ENCODE results near the gene SLC43A3.
"Not testable (repeated sequence)": the region's sequence is repeated elsewhere in the genome, so short reads cannot be mapped to it uniquely, and the experiment has no call there.

SLC43A3 gene

DNA sequence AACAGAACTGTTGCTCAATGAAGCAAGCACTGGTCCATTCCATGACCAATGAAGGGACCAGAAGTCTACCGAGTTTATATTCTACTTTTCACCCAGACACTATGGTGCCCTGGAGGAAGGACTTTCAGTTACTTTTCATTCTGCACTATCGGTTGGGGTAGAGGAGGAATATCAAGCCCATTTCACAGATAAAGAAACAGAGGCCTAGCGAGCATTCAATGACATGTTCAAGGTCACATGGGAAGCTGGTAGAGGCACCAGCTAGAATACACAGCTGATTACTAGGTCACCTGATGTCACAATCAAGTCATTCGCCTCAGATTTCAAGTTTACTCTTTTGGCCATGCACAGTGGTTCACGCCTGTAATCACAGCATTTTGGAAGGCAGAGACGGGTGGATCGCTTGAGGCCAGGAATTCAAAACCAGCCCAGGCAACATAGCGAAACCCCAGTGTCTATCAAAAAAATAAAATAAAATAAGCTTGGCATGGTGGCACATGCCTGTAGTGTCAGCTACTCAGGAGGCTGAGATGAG is 18.9 kb downstream of the SLC43A3 start:
- no peak for DNase-seq (ENCODE audit: low read depth in 4 of 4, low spot score in 1 of 4)

DNA sequence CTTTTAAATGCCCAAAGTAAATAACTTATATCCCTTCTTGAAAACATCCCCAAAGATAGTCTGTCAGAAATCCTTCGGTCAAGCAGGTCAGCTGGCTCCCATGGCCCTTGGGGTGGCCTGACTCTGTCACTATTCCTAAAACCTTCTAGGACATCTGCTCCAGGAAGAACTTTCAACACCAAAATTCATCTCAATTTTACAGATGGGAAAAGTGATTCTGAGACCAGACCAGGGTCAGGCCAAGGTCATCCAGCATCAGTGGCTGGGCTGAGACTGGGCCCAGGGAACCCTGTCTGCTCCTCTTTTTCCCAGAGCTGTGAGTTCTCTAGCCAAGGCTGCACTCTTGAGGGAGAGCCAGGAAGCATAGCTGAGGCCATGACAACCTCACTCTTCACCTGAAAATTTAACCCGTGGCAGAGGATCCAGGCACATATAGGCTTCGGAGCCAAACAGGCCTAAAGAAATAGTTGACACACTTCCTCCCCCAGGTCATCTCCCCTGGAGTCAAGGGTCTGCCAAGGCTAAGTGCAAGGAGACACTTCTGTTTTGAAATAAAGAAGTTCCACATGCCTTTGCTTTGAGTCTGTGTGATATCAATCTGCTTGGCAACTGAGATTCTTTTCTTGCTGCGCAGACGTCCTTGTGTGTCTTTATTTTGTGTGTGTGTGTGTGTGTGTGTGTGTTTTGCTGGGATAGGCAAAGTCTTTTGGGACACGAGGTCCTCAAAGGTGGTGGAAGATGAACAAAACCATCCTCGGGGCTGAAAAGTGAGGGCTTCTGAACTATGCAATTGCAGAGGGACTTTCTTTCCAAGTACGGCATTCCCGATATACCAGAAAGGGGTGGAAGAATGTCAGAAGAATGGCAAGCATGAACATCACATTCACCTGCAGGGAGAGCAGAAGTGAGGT is 19.7 kb downstream of the SLC43A3 start:
- no peak for DNase-seq (ENCODE audit: low read depth in 4 of 4, low spot score in 1 of 4)

DNA sequence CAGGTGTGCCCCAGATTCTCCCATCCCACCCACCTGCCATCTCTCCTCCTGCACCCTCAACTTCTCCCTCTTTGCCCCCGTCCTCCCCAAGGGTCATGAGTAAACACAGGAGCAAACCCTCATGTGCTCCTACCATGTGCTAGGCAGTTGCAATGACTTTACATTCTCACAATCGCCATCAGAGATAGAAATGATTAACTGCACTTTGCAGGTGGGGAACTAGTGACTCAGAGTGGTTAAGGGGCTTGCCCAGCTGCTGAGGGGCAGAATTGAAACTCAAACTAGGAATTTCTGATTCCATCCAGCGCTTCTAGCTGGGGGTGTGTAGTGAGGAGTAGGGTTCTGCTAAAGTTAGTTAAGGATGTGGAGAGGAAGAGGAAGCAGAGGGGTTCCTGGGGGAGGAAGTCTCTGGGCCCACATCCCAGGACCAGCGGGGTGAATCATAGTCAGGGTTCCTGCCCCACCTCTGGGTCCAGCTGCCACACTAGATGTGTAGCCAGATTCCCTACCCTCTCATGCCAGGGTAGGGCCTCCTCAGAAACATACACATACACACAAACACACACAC is 20.5 kb downstream of the SLC43A3 start:
- peak in 1 of 4 experiments; percentile 43 for DNase-seq (ENCODE audit: low read depth in 4 of 4, low spot score in 1 of 4)

DNA sequence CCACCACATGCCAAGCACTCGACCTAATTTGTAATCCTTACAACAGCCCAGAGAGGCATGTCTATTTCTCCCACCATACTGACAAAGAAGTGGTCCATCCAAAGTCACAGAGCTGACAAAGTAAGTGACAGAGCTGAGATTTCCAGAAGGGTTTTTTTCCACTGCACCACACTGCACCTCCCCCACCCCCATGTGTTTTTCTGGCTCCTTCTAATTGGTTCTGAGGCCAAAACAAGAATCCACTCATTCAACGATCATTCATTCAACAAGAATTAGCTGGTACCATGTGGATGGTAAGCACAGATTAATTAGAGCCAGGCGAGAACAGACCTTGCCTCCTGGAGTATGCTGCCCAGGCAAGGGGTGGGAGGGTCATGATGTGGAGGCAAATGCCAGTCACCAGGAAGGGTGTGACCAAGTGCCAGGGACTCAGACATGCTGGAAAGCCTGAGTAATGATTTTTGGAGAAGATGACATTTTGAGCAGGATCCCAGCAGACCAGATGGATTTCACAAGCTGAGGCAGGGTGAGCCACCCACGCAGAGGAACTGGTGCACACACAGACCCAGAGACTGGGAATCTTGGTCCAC is 21.6 kb downstream of the SLC43A3 start:
- no peak for DNase-seq (ENCODE audit: low read depth in 4 of 4, low spot score in 1 of 4)

DNA sequence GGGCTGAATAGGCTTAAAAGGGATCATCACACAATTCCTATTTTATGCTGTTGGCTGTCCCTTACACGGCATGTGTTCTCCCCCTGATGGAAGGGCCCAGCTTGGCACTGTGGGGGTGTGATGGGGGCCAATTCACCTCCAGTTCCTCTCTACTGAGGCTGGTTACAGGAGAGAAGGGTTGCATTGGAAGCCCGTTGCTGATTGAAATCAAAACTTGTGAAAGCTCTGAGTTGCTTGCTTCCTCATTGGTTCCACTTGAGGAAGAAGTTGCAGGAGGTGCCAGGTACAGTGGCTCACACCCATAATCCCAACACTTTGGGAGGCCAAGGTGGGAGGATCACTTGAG is 23.1 kb downstream of the SLC43A3 start:
- DNase-seq (ENCODE audit: low read depth in 4 of 4, low spot score in 1 of 4): no peak

DNA sequence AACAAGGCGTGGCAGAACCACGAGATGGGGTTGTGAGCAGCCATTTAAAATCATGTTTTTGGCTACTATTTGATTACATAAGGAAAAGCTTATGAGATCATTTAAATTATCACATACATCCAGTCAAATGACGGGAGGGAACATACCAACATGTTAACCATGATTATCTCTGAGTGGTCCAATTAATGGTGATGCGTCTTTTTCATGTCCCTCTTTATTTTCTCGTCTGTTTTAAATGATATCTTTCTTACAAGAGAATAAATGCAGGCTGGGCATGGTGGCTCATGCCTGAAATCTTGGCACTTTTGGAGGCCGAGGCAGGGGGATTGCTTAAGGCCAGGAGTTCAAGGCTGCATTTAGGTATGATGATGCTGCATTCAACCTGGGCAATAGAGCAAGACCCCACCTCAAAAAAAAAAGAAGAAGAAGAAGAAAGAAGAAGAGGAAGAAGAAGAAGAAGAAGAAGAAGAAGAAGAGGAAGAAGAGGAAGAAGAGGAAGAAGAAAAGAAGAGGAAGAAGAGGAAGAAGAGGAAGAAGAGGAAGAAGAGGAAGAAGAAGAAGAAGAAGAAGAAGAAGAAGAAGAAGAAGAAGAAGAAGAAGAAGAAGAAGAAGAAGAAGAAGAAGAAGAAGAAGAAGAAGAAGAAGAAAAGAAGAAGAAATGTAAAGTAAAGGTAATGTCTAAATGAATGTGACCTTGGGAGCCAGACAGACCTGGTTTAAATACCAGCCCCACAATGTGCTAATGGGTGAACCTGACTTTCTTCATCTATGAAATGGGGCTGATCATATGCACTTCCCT is 23.7 kb downstream of the SLC43A3 start:
- not testable (repeated sequence) for DNase-seq (ENCODE audit: low read depth in 4 of 4, low spot score in 1 of 4)

DNA sequence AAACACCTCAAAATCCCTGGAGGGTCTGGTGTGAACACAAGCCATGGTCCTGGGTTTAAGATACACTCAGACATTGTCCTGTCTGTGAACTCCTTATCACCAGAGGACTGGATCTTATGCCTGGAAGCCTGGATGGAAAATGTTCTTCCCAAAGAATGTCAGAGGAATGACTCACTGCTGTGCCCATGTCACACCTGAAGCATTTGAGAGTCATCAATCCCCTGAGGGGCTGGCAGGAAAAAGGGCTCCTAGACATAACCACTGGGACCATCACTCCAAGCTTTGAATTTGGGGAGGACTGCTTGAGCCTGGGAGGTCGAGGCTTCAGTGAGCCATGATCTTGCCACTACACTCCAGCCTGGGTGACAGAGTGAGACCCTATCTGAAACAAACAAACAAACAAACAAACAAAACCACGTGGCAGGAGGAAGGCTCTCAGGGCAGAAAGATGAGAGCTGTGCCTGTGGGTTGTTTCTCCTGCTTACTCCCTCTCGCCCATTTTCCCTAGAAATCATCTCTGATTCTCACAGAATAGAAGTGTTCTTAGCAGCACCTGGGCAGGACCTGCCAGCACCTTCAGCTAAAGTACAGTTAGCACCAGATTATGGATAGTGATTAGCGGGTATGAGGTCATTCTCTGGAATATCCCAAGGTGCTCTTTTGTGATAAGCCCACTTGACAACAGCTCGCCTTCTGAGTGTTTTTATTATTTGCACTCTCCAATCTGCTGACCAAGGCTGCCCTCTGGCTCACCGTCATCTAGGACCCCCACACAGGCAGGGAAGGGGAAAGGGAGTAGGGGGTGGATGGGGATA is 24.5 kb downstream of the SLC43A3 start:
- no peak for DNase-seq (ENCODE audit: low read depth in 4 of 4, low spot score in 1 of 4)

DNA sequence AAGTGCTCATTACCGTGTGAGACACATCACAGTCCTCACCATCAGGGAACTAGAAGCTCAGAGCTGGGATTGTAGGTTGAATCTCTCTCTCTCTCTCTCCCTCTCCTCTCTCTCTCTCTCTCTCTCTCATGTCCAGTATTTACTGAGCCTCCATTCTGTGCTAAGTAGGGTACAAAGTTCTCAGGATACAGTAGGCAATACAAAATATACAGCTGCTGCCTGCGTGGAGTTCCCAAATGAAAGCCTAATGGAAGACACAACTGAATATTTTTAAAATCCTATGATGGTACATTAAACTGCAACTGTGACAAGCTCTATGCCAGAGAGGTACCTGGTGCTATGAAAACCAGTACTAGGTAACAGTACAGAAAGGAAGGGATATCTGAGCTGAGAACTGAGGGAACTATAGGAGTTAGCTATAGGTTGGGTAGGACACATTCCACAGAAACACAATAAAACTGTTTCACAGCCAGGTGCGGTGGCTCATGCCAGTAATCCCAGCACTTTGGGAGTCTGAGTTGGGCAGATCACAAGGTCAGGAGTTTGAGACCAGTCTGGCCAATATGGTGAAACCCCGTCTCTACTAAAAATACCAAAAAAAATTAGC is 26.8 kb downstream of the SLC43A3 start:
- DNase-seq (ENCODE audit: low read depth in 4 of 4, low spot score in 1 of 4): no peak

DNA sequence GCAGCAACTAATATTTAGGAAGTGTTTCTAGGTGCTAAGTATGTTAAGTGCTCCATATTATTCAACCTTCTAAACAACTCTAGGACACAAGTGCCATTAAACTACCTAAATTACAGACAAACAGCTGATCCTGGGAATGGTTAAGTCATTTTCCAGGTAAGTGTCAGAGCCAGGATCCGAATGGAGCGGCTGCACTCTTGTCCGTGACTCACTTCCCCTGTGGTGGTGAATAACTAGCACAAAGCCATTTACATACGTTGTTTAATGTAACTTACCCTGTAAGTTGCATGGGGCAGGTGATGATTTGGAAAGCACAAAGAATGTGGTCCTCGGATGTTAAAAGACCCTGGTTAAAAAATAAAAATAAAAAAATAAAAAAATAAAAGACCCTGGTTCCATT is 27.7 kb downstream of the SLC43A3 start:
- no peak for DNase-seq (ENCODE audit: low read depth in 4 of 4, low spot score in 1 of 4)

DNA sequence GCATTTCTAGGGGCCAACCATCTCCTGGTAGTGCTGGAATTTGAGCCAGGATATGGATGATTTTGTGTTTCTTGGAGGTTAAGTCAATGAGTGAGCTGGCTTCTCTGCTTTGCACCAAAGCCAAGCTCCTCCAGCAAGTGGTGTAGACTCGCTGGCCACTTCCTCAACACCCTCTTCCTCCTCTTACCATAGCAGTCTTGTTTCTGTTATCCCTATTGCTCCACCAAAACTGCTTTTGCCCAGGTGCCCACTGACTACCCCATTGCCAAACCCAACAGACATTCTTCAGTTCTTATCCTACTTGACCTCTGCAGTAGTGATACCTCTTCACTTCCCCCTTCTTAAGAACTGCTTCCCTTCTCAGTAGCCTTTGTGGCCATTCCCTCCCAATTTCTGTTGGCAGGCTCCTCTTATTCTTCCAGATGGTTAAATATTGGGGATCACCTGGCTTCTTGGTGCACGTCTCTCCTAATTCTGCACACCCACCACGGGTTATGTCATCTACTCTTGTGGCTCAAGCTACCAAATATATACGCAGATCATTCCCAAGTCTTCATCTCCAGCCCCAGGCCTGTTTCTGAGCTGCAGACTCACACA is 29.4 kb downstream of the SLC43A3 start:
- no peak for DNase-seq (ENCODE audit: low read depth in 4 of 4, low spot score in 1 of 4)

DNA sequence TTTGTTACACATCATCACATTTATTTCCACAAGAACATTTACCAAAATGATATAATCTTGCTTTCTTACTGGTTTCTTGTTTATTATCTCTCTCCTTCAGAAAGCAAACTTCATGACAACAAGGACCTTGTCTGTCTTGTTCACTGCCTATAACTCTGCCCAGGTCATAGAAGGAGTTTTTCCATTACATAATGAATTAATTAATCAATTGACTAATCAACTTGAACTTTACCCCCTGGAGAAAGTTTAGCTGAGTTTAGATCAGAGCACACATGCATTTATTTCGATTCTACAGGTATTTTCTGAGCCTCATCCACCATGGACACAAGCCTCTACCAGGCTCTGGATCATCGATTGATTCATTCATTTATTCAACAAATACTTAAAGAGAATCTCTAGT is 30.2 kb downstream of the SLC43A3 start:
- DNase-seq (ENCODE audit: low read depth in 4 of 4, low spot score in 1 of 4): no peak

DNA sequence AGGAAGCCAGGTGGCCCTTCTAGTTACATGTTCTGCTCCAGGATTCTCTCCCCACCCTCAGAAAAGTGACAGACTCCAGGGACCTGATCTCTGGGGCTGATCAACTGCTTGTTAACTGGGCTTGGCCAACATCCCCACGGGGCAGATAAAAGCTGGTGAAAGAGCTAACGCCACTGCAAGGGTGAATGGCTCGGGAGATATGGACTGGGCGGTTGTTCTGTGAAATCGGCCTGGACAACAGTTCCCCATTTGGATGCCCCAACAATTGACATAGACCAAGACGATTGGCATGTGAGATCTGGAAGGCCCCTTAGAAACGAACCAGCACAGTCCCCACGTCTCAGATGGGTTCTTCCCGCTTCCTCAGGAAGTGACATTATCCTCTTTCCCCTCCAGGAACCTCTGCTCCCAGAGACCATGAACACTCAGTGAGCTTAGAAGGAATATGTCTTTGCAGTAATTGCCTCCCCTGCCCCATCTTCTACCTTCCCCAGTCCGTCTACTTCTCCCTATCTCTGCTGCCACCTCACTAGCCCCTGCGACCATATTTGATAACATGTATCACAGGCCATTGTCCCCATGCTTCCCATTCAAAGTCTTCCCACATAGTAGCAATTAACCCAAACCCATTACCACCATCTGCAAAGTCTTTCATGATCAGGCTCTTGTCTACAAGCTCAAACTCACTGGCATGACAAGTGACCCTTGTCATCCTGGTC is 30.9 kb downstream of the SLC43A3 start:
- DNase-seq (ENCODE audit: low read depth in 4 of 4, low spot score in 1 of 4): no peak

DNA sequence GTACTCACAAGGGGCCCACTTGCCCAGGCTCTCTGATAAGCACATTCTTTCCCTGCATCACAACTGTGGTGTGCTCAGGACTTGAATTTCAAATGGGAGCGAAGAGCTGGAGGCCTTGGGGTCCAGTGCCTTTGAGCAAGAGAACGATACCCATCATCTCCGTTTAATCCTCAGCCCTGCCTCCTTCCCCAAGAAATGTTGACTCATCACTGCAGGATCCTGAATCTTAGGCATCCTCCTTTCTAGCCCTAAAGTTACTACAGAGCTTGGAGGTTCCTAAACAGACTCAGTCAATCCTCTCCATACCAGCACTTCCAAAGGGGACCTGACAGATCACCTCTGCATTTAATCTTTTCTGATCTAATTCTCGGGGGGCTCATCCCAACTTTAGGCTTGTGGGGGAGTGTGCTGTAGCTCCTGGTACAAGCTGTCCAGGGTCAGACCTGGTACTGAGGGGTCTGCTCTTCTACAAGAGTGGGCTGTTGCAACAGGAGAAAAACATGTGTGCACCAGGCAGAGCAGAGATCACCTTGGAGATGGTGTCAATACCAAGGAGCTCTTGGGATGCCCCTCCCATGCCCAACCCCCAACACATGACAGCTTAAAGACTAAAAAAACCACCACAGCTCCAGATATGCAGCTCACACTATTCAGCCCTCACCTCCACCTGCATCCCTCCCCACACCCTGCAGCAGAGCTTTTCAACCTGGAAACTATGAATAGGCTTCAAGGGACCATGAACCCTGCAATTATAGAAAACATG is 32.5 kb downstream of the SLC43A3 start:
- DNase-seq (ENCODE audit: low read depth in 4 of 4, low spot score in 1 of 4): no peak

DNA sequence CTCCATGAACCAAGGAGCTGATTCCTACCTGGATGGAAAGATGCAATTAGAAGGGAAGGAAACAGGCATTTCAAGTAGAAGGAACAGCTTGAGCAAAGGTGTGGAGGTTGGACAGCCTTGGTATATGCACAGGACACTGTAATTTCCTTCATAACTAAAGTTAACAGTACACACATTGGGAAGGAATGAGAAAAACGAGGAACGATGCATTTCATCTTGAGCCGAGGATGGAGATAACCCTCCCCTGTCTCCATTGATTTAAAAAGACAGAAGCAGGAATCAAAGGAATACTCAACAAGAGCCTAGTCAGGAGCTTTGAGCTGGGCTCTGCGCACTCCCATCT is 34.2 kb downstream of the SLC43A3 start:
- DNase-seq (ENCODE audit: low read depth in 4 of 4, low spot score in 1 of 4): no peak

DNA sequence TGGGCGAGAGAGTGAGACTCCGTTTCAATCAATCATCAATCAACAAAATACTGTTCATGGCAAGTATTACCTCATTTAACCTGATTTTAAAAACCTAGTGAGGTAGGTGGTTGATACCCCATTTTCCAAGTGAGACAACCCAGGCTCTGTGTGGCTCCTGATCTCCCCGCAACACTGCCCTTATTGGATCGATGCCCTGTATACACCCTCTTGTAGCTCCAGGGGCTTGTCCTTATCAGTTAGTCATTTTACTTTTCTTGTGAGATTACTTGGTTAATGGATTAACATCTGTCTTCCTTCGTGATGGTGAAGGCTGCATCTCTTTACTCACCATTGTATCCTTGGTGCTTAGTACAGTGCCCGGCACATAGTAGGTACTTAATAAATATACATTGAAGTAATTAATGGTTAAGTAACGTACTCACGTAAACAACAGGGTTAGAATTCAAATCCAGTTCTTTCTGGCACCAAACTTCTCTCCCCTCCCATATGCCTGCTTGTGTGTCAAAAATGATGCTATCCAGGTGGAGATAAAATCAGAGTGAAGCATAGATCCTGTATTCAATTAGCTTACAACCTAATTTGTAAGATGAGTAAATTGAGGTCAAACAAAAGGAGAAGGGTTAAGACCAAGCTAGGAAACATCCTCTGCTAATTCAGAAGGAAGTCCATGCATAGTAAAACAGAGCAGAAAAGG is 34.7 kb downstream of the SLC43A3 start:
- no peak for DNase-seq (ENCODE audit: low read depth in 4 of 4, low spot score in 1 of 4)

DNA sequence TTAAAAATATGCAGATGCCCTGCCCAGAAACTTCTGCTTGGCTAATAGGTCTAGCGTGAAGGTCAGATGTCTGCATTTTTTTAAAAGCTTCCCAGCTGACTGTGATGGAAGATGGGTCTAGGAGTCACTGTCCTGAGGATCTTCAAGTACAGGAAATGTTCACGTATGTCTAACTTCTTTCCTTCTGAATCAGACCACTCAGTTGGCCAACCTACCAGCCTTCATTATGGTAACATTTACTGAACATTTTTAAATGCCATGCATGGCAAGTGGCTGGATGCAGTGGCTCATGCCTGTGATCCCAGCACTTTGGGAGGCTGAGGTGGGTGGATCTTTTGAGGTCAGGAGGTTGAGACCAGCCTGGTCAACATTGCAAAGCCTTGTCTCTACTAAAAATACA is 35.4 kb downstream of the SLC43A3 start:
- DNase-seq (ENCODE audit: low read depth in 4 of 4, low spot score in 1 of 4): no peak

DNA sequence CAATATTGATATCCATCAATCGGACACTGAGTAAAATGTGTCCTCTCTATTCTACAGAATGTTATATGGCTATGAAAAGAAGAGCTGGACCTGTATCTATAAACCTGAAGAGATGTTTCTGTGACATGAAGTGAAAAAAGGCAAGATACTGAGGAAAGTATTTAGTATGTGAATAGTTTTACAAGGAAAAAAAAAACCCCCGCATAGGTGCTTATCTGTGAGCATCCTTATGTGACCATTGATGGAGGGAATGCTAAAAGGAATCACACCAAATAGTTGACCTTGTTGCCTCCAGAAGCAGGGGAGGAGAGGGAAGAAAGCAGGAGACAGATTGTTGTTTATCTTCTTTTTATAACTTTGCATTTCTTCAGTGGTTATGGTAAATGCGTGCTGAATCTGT is 35.8 kb downstream of the SLC43A3 start:
- DNase-seq (ENCODE audit: low read depth in 4 of 4, low spot score in 1 of 4): no peak

DNA sequence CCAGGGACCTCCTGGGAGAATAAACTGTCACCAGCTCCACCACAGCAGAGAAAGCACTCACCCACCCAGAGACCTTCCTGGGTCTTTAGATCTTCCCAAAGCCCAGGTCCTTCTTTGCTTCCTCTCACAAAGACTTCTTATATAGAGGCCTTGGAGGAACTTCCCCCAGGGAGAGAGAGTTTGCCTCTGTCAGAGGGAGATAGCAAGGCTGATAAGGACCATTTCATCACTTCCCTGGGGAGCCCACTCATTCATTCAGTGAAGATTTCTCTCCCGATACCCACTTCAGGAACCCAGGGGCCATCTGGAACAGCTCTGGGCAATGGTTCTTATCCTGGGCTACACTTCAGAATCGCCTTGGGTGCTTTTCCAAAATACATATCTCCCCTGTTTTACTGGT is 36.4 kb downstream of the SLC43A3 start, which contains the start of gene PRG2:
TSS of gene PRG2 (minus strand) at position 116 of the 400 bp plus-strand sequence. CDS start 706 bp downstream, outside the sequence.
- no peak for DNase-seq (ENCODE audit: low read depth in 4 of 4, low spot score in 1 of 4)

All from stimulated activated CD4-positive, alpha-beta T cell treated with anti-CD3 and anti-CD28 coated beads, Interleukin-1b, Interleukin-23, amount 100 ng/mL, for 24 hours (primary cell).